ENCODE data around the gene BRINP3.

GRCh38 chr1:190456129-190456528 is 21.5 kb downstream of the BRINP3 start:
- TF ChIP-seq CTCF (IDR thresholded peaks at IDR 0.05; ENCODE audit: low read length) (no peak), EZH2 (IDR thresholded peaks at IDR 0.05; ENCODE audit: borderline replicate concordance, low read length) (no peak)
